Tibial nerve (tissue), 4 donors: ENCODE data around the gene OR56A3. TPM values are rescaled to one million over a fixed set of nuclear protein-coding genes. Genes with fewer than 3 reads are reported as not detected.

Source experiments
- DNase-seq, 2 donors: peaks; one replicate each; pipeline ENCODE4 v3.0.0-alpha.2; 2019; ENCODE audit warnings: low spot score in 2 of 2
- H3K27ac ChIP-seq, 4 donors: fragments of 200-600 bp; sonication (generic) in 3 of 4; one replicate each; pipeline ENCODE4 v1.5.1; 2017 to 2019; ENCODE audit warnings: mild to moderate bottlenecking in 1 of 4
- H3K27me3 ChIP-seq, 2 donors: fragments of 200-600 bp; sonication (generic) in 1 of 2; one replicate each; pipeline versions ENCODE4 v1.5.1 to v1.6.0; 2017 to 2019
- H3K36me3 ChIP-seq, 3 donors: fragments of 200-600 bp; sonication (generic); one replicate each; pipeline ENCODE4 v1.5.1; 2018 to 2019
- H3K4me1 ChIP-seq, 4 donors: fragments of 200-600 bp; sonication (generic) in 3 of 4; one replicate each; pipeline ENCODE4 v1.5.1; 2017 to 2019
- H3K4me3 ChIP-seq, 4 donors: fragments of 200-600 bp; sonication (generic) in 3 of 4; one replicate each; pipeline ENCODE4 v1.5.1; 2017 to 2019; ENCODE audit warnings: mild to moderate bottlenecking in 1 of 4, moderate library complexity in 1 of 4
- H3K9me3 ChIP-seq, 4 donors: fragments of 200-600 bp; sonication (generic) in 3 of 4; one replicate each; pipeline ENCODE4 v1.5.1; 2017 to 2019
- CTCF ChIP-seq, 5 experiments: fragments of 200-600 bp in 3 of 5; fragments of 450-650 bp in 2 of 5; sonication (generic) in 3 of 5; IDR thresholded peaks; one replicate each; pipeline ENCODE4 v1.5.1; 2016 to 2019; ENCODE audit warnings: antibody characterized with exemption in 5 of 5, mild to moderate bottlenecking in 3 of 5, moderate library complexity in 2 of 5
- EP300 ChIP-seq, 2 donors: sonication (generic); formaldehyde crosslinking; IDR thresholded peaks; one replicate each; pipeline ENCODE4 v1.6.1; 2017; ENCODE audit warnings: antibody characterized with exemption in 2 of 2, mild to moderate bottlenecking in 1 of 2
- POLR2A ChIP-seq, 2 donors: fragments of 450-650 bp; IDR thresholded peaks; one replicate each; pipeline ENCODE4 v1.6.1; 2017; ENCODE audit warnings: antibody characterized with exemption in 2 of 2, mild to moderate bottlenecking in 2 of 2, moderate library complexity in 2 of 2
- WGBS, 2 donors: methylation state at CpG; one replicate each; pipeline ENCODE4 v1.1.5; 2018; 5-methylcytosine and 5-hydroxymethylcytosine counted together
- total RNA-seq, 4 donors: library from RNA; depleted of rRNA; stranded (reverse); fragments of >200 nt; gene quantifications; one replicate each; pipeline ENCODE4 v1.1.0, GENCODE V29; 2016

OR56A3 gene
- total RNA-seq, 4 donors from 2014 or later, result not detected

GRCh38 chr11:5992150-5992549 lies 50.1 kb downstream of the OR56A3 start:
- no peaks in the 10 kb centered on the region for H3K9me3 ChIP-seq
- H3K27me3 ChIP-seq, result no peaks in the 10 kb centered on the region
- TF ChIP-seq EP300 (IDR thresholded peaks at IDR 0.05), result no peak
- no peak for TF ChIP-seq POLR2A (IDR thresholded peaks at IDR 0.05)
- TF ChIP-seq CTCF (IDR thresholded peaks at IDR 0.05), result no peak
- no peak for DNase-seq
- 52 to 63% methylated on average over 3 of the region's 3 CpGs for WGBS, 2 donors
- no peaks in the 10 kb centered on the region for H3K36me3 ChIP-seq
- H3K4me3 ChIP-seq, result no peak overlapping the region
- no peak overlapping the region for H3K27ac ChIP-seq
- no peaks in the 10 kb centered on the region for H3K4me1 ChIP-seq

- no peak overlapping the region for H3K27ac ChIP-seq
- no peak overlapping the region for H3K4me3 ChIP-seq
- DNase-seq, result no peak
- 65 to 66% methylated on average over 3 of the region's 3 CpGs for WGBS, 2 donors
- no peak for TF ChIP-seq POLR2A (IDR thresholded peaks at IDR 0.05)
- TF ChIP-seq CTCF (IDR thresholded peaks at IDR 0.05), result peak in 3 of 5 experiments; percentile 6 to 45 (median 27)
- no peaks in the 10 kb centered on the region for H3K4me1 ChIP-seq
- no peaks in the 10 kb centered on the region for H3K27me3 ChIP-seq
- H3K9me3 ChIP-seq, result no peaks in the 10 kb centered on the region
- no peaks in the 10 kb centered on the region for H3K36me3 ChIP-seq
Observed at GRCh38 chr11:5992604-5993251, 50.7 kb downstream of the OR56A3 start.

GRCh38 chr11:5994791-5995190 lies 52.7 kb downstream of the OR56A3 start:
- H3K27ac ChIP-seq, result no peak overlapping the region

More at GRCh38 chr11:5994791-5995190, 52.7 kb downstream of the OR56A3 start:
- H3K9me3 ChIP-seq, result no peaks in the 10 kb centered on the region
- no peak overlapping the region for H3K4me3 ChIP-seq
- 90 to 91% methylated on average over 6 to 14 of the region's 14 CpGs for WGBS, 2 donors
- DNase-seq, result no peak
- H3K36me3 ChIP-seq, result no peaks in the 10 kb centered on the region
- H3K27me3 ChIP-seq, result no peaks in the 10 kb centered on the region
- no peak for TF ChIP-seq POLR2A (IDR thresholded peaks at IDR 0.05)
- no peak for TF ChIP-seq CTCF (IDR thresholded peaks at IDR 0.05)
- no peak for TF ChIP-seq EP300 (IDR thresholded peaks at IDR 0.05)
- no peaks in the 10 kb centered on the region for H3K4me1 ChIP-seq

Other genes with a start within 250 kb of the OR56A3 start
- under 1 TPM in 2 of 4 donors, not detected in 2; 0.20 to 0.63 TPM for gene OR56B1, start 205.8 kb upstream of the OR56A3 start, total RNA-seq
- under 1 TPM in 2 of 4 donors, not detected in 2; 0.44 to 0.98 TPM for gene OR52N4, start 188.0 kb upstream of the OR56A3 start, total RNA-seq
- not detected for gene OR52N5, start 158.9 kb upstream of the OR56A3 start, total RNA-seq
- gene OR52N1, start 151.0 kb upstream of the OR56A3 start, total RNA-seq, result under 1 TPM in 1 of 4 donors, not detected in 3; 0.30 TPM
- gene OR52N2, start 133.3 kb upstream of the OR56A3 start, total RNA-seq, result not detected
- gene OR52E6, start 100.4 kb upstream of the OR56A3 start, total RNA-seq, result not detected
- gene OR52E8, start 84.6 kb upstream of the OR56A3 start, total RNA-seq, result not detected
- gene OR52E4, start 61.6 kb upstream of the OR56A3 start, total RNA-seq, result not detected
- gene OR52E5, start 49.0 kb upstream of the OR56A3 start, total RNA-seq, result not detected
- not detected for gene OR56A5, start 26.2 kb downstream of the OR56A3 start, total RNA-seq
- not detected for gene OR52L1, start 44.7 kb downstream of the OR56A3 start, total RNA-seq
- not detected for gene OR56A4, start 64.7 kb downstream of the OR56A3 start, total RNA-seq
- not detected for gene OR56A1, start 88.5 kb downstream of the OR56A3 start, total RNA-seq
- not detected for gene OR56B4, start 165.4 kb downstream of the OR56A3 start, total RNA-seq
- gene OR52B2, start 228.1 kb downstream of the OR56A3 start, total RNA-seq, result 1 to 10 TPM in 1 of 4 donors, not detected in 3; 1.2 TPM